Smooth muscle cell (in vitro differentiated cells): ENCODE measurements around the gene HAVCR2. TPM values are rescaled to one million over a fixed set of nuclear protein-coding genes. Genes with fewer than 3 reads are reported as not detected.

ENCODE experiments used
- DNase-seq: peaks from one replicate; lab custom pipeline; 2025; ENCODE audit not compliant: unreplicated experiment; lab: John Stamatoyannopoulos, UW
- H2AFZ ChIP-seq: fragments of 200-600 bp; sonication (generic); 2 replicates; pipeline ENCODE4 v1.6.0; 2016; ENCODE audit warnings: antibody characterized with exemption, low read depth, mild to moderate bottlenecking
- H3F3A ChIP-seq: fragments of 200-600 bp; sonication (generic); 2 replicates; pipeline ENCODE4 v1.6.0; 2017; ENCODE audit warnings: antibody characterized with exemption, low read depth
- H3K27ac ChIP-seq: fragments of 200-600 bp; sonication (generic); 2 replicates; pipeline ENCODE4 v1.5.1; 2016; ENCODE audit warnings: low read depth, mild to moderate bottlenecking
- H3K27me3 ChIP-seq: fragments of 200-600 bp; sonication (generic); 2 replicates; pipeline ENCODE4 v1.6.1; 2016; ENCODE audit warnings: low read depth, mild to moderate bottlenecking
- H3K36me3 ChIP-seq: fragments of 200-600 bp; sonication (generic); 2 replicates; pipeline ENCODE4 v1.5.1; 2016; ENCODE audit warnings: low read depth
- H3K4me1 ChIP-seq: fragments of 200-600 bp; sonication (generic); 2 replicates; pipeline ENCODE4 v1.5.1; 2016; ENCODE audit warnings: low read depth
- H3K4me2 ChIP-seq: fragments of 200-600 bp; sonication (generic); 2 replicates; pipeline ENCODE4 v1.6.0; 2016; ENCODE audit warnings: mild to moderate bottlenecking
- H3K4me3 ChIP-seq: fragments of 200-600 bp; sonication (generic); 2 replicates; pipeline ENCODE4 v1.5.1; 2016; ENCODE audit warnings: mild to moderate bottlenecking
- H3K79me2 ChIP-seq: fragments of 200-600 bp; sonication (generic); 2 replicates; pipeline ENCODE4 v1.6.0; 2016; ENCODE audit warnings: low read depth, mild to moderate bottlenecking
- H3K9ac ChIP-seq: fragments of 200-600 bp; sonication (generic); 2 replicates; pipeline ENCODE4 v1.6.0; 2016; ENCODE audit warnings: low read depth
- H3K9me3 ChIP-seq: fragments of 200-600 bp; sonication (generic); replicated peaks from 2 replicates; pipeline ENCODE4 v1.5.1; 2016; ENCODE audit warnings: low read depth
- H4K20me1 ChIP-seq: fragments of 200-600 bp; sonication (generic); 2 replicates; pipeline ENCODE4 v1.6.0; 2016; ENCODE audit warnings: low read depth
- CTCF ChIP-seq: fragments of 200-600 bp; sonication (generic); IDR thresholded peaks from 2 replicates; pipeline ENCODE4 v1.5.1; 2017; ENCODE audit warnings: borderline replicate concordance, mild to moderate bottlenecking, antibody characterized with exemption; ENCODE audit not compliant: insufficient read depth, poor library complexity, severe bottlenecking
- WGBS: methylation state at CpG from one replicate; pipeline ENCODE4 v1.1.7; 2016; ENCODE audit warnings: low lambda C conversion rate; 5-methylcytosine and 5-hydroxymethylcytosine counted together
- polyA plus RNA-seq: library from polyadenylated mRNA; unstranded; fragments of >200 nt; fragmentation: Nextera tagmentation; extraction: Ambion mirVana; gene quantifications from 2 replicates; pipeline ENCODE4 v1.2.1, GENCODE V29; 2016
- total RNA-seq: library from RNA; depleted of rRNA; stranded (reverse); fragments of >200 nt; gene quantifications from 2 replicates; pipeline ENCODE4 v1.2.3, GENCODE V29; 2014

HAVCR2 gene
- total and polyA plus RNA-seq, 2 experiments from 2014 or later, result 0.04 to 0.17 TPM

- Histone ChIP-seq H3F3A (no peaks in the 10 kb centered on the region), H3K27ac (no peak overlapping the region), H3K9ac (no peak overlapping the region), H3K4me2 (no peak overlapping the region), H3K4me1 (peaks cover 6% of the 10 kb centered on the region), H3K27me3 (no peaks in the 10 kb centered on the region), H2AFZ (no peak overlapping the region), H4K20me1 (peaks cover 13% of the 10 kb centered on the region), H3K79me2 (peaks cover 14% of the 10 kb centered on the region), H3K36me3 (no peaks in the 10 kb centered on the region), H3K4me3 (no peak overlapping the region), H3K9me3 (no peaks in the 10 kb centered on the region)
- 79% methylated on average over 6 of the region's 6 CpGs for WGBS
- TF ChIP-seq CTCF, result no peak
- DNase-seq, result no peak
These were observed 28.8 kb upstream of the HAVCR2 start for GRCh38 chr5:157137691-157138090.

GRCh38 chr5:157132281-157132612 is 23.4 kb upstream of the HAVCR2 start:
- Histone ChIP-seq H3K4me3 (no peak overlapping the region), H3K4me2 (no peak overlapping the region), H3K79me2 (no peaks in the 10 kb centered on the region), H3K27me3 (no peaks in the 10 kb centered on the region), H3K4me1 (no peaks in the 10 kb centered on the region), H3K36me3 (no peaks in the 10 kb centered on the region), H4K20me1 (peaks cover 13% of the 10 kb centered on the region), H3K9ac (no peak overlapping the region), H3F3A (no peaks in the 10 kb centered on the region), H3K27ac (no peak overlapping the region), H3K9me3 (no peaks in the 10 kb centered on the region), H2AFZ (no peak overlapping the region)
- TF ChIP-seq CTCF, result no peak
- WGBS, result 36% methylated on average over 1 of the region's 1 CpG
- DNase-seq, result no peak

- WGBS, result 31% methylated on average over 7 of the region's 7 CpGs
- no peak for TF ChIP-seq CTCF
- no peak for DNase-seq
These were observed 22.1 kb upstream of the HAVCR2 start for GRCh38 chr5:157130925-157131324.

GRCh38 chr5:157121709-157122108 is 12.9 kb upstream of the HAVCR2 start:
- Histone ChIP-seq H3K4me2 (no peak overlapping the region), H3F3A (no peaks in the 10 kb centered on the region), H3K79me2 (no peaks in the 10 kb centered on the region), H4K20me1 (no peaks in the 10 kb centered on the region), H3K9ac (no peak overlapping the region), H3K9me3 (no peaks in the 10 kb centered on the region), H3K27me3 (no peaks in the 10 kb centered on the region), H3K27ac (no peak overlapping the region), H3K4me1 (no peaks in the 10 kb centered on the region), H3K36me3 (no peaks in the 10 kb centered on the region), H3K4me3 (no peak overlapping the region), H2AFZ (no peak overlapping the region)
- no peak for DNase-seq
- no peak for TF ChIP-seq CTCF

More at GRCh38 chr5:157130925-157131324, 22.1 kb upstream of the HAVCR2 start:
- H2AFZ ChIP-seq, result no peak overlapping the region
- H3K27ac ChIP-seq, result no peak overlapping the region
- no peak overlapping the region for H3K9ac ChIP-seq
- no peak overlapping the region for H3K4me2 ChIP-seq
- no peaks in the 10 kb centered on the region for H3K4me1 ChIP-seq
- H3K9me3 ChIP-seq, result no peaks in the 10 kb centered on the region
- H3K79me2 ChIP-seq, result no peaks in the 10 kb centered on the region
- peaks cover 9% of the 10 kb centered on the region for H4K20me1 ChIP-seq
- H3K27me3 ChIP-seq, result no peaks in the 10 kb centered on the region
- H3K4me3 ChIP-seq, result no peak overlapping the region
- no peaks in the 10 kb centered on the region for H3K36me3 ChIP-seq
- no peaks in the 10 kb centered on the region for H3F3A ChIP-seq
